Motor neuron (in vitro differentiated cells): ENCODE measurements around the gene YWHAB. TPM values are rescaled to one million over a fixed set of nuclear protein-coding genes. Genes with fewer than 3 reads are reported as not detected.

Experiments
- ATAC-seq, 8 experiments: fragments of 200-7000 bp; cut with Tn5 transposase; replicated peaks in 6 of 8; 2 replicates each; pipeline ENCODE4 v1.8.0; 2021; ENCODE audit warnings: mild to moderate bottlenecking in 8 of 8, moderate library complexity in 8 of 8
- H3K27ac ChIP-seq, 2 donors: fragments of 250-450 bp; sonication (Bioruptor Pico); 2 replicates each; pipeline ENCODE4 v1.9.0; 2021; ENCODE audit warnings: antibody characterized with exemption in 2 of 2, mild to moderate bottlenecking in 2 of 2, moderate library complexity in 1 of 2
- H3K4me1 ChIP-seq, 2 donors: fragments of 250-450 bp; sonication (Bioruptor Pico); replicated peaks in 1 of 2; 2 replicates each; pipeline ENCODE4 v1.6.1; 2021; ENCODE audit warnings: antibody characterized with exemption in 2 of 2, mild to moderate bottlenecking in 2 of 2, moderate library complexity in 1 of 2
- H3K4me3 ChIP-seq, 5 donors: fragments of 250-450 bp; sonication (Bioruptor Pico); 2 replicates each; pipeline ENCODE4 v1.9.0; 2021; ENCODE audit warnings: antibody characterized with exemption in 5 of 5, mild to moderate bottlenecking in 5 of 5, moderate library complexity in 4 of 5
- WGBS, 10 experiments: fragments of 450-650 bp; shearing (Covaris generic); methylation state at CpG; one replicate each; pipeline ENCODE4 v1.0.0; 2022; 5-methylcytosine and 5-hydroxymethylcytosine counted together
- in situ Hi-C, 9 experiments: fragments of 400-800 bp; cut with MboI; loops; one replicate each; pipeline ENCODE4 v1.15.0; 2021; ENCODE audit warnings: low sequenced_read_pairs in 9 of 9, low pct_unique_long_range_greater_than_20kb in 2 of 9; ENCODE audit not compliant: unreplicated experiment in 9 of 9
- total RNA-seq, 8 experiments: library from RNA; unstranded; fragments of 300-600 nt; gene quantifications; 2 replicates each; pipeline versions ENCODE4 v1.2.3 to v1.2.4, GENCODE V29; 2022

YWHAB gene
- total RNA-seq, 8 experiments from 2014 or later: 95.7 to 193 (median 114) TPM

DNA sequence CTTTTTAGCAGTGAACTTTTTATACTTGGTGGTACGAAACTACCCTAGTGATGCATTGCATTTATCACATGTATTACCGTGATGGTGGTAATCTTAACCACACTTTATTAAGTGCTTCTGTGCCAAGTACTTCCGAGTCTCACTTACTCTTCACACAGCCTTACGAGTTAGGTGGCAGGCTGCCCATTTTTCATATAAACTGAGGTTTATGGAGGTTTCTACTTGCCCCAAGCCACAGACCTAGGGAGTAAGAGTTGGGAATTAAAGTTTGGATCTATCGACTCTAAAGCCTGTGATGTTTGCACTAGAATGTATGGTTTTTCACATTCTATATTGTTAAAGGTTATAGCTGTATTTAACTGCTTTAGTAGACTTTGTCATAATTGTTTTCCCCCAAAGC lies 18.9 kb downstream of the YWHAB start:
- in situ Hi-C loops: no loop called here
- no peak overlapping the region for H3K27ac ChIP-seq
- no peaks in the 10 kb centered on the region for H3K4me1 ChIP-seq
- H3K4me3 ChIP-seq: no peak overlapping the region
- no peak for ATAC-seq
- WGBS, 10 experiments: 60 to 100% (median 89%) methylated on average over 1 to 5 of the region's 5 CpGs; no CpG with 5 or more reads in 1 of the 10 experiments

DNA sequence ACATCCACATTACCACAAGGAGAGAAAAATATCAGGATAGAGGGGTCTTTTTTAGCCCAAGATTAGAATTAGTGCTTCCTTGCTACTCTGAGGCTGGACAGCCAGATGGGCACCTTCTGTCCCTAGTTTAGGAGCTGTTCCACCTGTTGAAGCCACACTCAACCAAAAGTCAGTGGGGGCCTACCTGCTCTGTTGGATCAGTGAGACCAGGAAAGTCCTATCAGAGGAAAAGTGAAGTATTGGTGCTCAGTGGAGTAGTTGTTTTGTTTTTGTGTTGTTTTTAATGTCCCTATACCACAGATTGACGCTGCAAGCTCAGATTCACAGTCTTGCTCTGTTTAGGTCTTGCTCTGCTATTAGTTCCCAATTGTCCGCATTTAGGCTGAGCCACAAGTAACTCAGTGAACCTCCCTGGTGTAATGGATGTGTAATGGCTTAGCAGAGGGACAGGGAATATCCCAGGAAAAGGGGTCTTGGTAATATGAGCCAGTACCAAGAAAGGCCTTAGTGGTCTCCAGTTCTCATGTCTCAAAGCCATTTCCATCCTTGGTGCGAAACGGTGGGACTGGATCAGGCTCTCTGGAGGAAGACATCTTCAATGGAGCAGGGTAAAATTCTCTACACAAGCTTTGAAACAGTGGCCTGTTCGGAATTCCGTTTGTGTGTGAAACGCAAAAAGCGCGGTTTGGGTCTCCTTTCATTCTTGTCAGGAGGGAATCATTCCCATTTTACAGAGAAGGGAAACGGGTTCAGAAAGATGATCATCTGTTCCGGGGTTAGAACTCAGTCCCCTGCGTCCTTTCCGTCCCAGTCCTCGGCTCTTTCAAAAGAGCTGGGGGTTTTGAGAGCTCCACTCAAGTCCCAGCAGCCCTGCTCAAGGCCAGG lies 23.7 kb downstream of the YWHAB start:
- in situ Hi-C loops: no loop called here
- H3K4me3 ChIP-seq: peak overlapping the region; percentile 44 to 52 (median 49)
- H3K4me1 ChIP-seq: peaks cover 3 to 4% of the 10 kb centered on the region in 2 donors
- peak in 3 of 8 experiments; percentile 2 to 6 (median 2) for ATAC-seq
- H3K27ac ChIP-seq: no peak overlapping the region
- 27 to 100% (median 60%) methylated on average over 1 to 14 of the region's 14 CpGs; no CpG with 5 or more reads in 2 of the 10 experiments for WGBS, 10 experiments

DNA sequence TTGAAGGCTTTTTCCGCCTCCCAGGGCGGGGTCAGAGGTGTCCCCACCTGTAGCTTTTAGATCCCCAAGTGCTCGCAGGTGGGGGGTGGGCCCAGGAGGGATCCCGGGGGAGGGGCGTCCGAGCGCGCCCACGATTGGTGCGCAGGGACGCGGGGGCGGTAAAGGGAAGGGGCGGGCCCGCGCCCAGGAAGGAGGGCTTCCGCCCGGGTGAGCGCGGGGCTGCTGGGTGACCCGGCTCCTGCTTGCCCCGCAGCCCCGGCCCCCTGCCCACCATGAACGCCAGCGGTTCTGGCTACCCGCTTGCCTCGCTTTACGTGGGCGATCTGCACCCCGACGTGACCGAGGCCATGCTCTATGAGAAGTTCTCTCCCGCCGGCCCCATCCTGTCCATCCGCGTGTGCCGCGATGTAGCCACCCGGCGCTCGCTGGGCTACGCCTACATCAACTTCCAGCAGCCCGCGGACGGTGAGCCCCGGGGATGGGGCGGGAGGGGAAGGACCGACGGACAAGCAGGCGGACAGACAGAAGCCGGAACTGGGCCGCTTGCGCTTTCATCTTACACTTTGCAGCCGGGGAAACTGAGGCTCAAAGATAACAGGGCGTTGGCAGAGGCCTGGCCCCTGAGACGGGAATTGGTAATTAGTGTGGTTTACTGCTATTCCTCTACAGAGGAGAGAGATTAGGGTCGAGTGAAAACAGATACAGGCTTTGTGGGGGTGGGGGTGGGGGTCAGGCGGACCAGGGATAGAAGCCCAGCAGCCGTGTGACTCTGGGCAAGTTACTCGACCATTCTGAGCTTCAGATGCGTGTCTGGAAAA lies 24.6 kb downstream of the YWHAB start, which contains the start of gene PABPC1L:
Gene PABPC1L, plus strand, starts transcription at position 189 of the 818 bp plus-strand sequence. Its CDS starts 84 bp downstream, at position 273.
- WGBS, 10 experiments: 0% methylated on average over 2 to 7 of the region's 61 CpGs; no CpG with 5 or more reads in 7 of the 10 experiments
- peaks cover 3 to 4% of the 10 kb centered on the region in 2 donors for H3K4me1 ChIP-seq
- ATAC-seq: peak; percentile 88 to 95 (median 90)
- H3K27ac ChIP-seq: no peak within 1 kb of the TSS
- H3K4me3 ChIP-seq: peak within 1 kb of the TSS; percentile 44 to 52 (median 49)
- in situ Hi-C loops: no loop called here

DNA sequence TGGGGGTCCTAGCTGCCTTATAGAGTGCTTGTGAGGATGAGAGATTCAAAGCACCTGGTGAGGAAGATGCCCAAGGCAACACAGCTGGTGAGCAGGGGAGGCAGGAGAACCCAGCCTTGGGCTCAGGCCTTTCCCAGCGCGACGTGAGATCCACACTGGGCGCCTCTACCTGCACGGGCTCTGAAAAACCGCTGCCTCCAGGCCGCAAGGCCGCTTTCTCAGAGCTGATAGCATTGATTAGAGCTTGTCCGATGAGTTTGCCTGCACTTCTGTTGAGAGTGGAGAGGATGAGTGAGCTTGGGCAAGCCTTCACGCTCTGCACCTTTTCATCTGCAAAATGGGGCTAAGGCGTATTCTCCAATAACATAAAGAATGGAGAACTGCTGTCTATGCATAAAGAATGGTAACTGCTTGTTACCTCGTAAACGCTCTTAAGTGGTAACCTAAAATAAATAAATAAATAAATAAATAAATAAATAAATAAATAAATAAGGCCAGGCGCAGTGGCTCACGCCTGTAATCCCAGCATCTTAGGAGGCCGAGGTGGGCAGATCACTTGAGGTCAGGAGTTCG lies 25.3 kb downstream of the YWHAB start:
- Histone ChIP-seq H3K27ac (no peak overlapping the region), H3K4me1 (peaks cover 3 to 4% of the 10 kb centered on the region in 2 donors), H3K4me3 (peak overlapping the region; percentile 44 to 52 (median 49))
- WGBS, 10 experiments: 71 to 100% (median 80%) methylated on average over 1 to 11 of the region's 17 CpGs; no CpG with 5 or more reads in 3 of the 10 experiments
- peak in 4 of 8 experiments; percentile 4 to 10 (median 6) for ATAC-seq
- in situ Hi-C loops: no loop called here

DNA sequence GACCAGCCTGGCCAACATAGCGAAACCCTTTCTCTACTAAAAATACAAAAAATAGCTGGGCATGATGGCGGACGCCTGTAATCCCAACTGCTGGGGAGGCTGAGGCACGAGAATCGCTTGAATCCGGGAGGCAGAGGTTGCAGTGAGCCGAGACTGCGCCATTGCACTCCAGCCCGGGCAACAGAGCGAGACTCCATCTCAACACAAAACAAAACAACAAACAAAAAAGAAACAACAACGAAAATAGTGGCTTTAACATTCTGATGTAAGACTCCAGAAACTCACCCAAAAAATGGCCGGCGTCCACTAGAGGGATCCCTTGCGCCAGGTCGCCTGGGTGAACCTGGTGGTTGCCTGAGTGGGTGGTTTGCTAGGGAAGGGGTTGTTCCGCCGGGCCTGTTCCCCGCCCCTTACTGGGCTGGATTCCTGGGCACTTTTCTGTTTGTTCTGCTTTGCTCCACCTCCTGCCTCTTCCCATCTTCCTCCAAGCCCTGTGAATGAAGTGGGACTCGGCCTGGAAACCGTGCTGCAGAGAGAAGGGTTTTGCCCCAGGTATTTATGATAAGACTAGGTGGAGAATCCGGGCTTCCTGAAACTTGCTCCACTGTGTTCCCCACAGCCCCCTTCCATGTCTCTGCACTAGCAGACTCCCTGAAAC lies 25.9 kb downstream of the YWHAB start:
- in situ Hi-C loops: no loop called here
- 20 to 82% (median 74%) methylated on average over 2 to 17 of the region's 21 CpGs; no CpG with 5 or more reads in 1 of the 10 experiments for WGBS, 10 experiments
- Histone ChIP-seq H3K4me1 (peaks cover 3 to 4% of the 10 kb centered on the region in 2 donors), H3K4me3 (no peak overlapping the region), H3K27ac (no peak overlapping the region)
- peak in 4 of 8 experiments; percentile 21 to 29 (median 25) for ATAC-seq

GRCh38 chr20:44912189-44912588 lies 26.7 kb downstream of the YWHAB start:
- ATAC-seq: no peak
- Histone ChIP-seq H3K4me3 (no peak overlapping the region), H3K27ac (no peak overlapping the region), H3K4me1 (peaks cover 3 to 4% of the 10 kb centered on the region in 2 donors)
- WGBS, 10 experiments: 93 to 100% (median 100%) methylated on average over 1 to 2 of the region's 2 CpGs; no CpG with 5 or more reads in 6 of the 10 experiments
- in situ Hi-C loops: no loop called here

DNA sequence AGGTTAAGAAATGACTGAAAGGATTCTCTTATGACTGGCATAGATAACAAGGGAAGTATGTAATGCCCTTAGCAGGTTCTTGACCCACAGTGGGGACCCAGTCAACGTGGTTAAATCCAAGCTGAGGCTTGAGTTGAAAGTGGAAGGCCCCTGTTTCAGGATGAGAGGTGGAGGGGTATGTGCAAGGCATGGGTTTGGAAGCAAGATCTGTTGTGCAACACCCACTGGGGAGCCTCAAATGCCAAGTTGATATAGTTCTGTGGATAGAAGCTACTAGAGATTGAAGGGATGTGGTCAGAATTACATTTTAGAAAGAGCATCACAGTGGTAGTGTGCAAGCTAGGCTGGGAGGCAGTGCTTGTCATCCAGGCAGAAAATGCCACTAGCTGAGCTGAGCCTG lies 29.4 kb downstream of the YWHAB start:
- no peak overlapping the region for H3K4me3 ChIP-seq
- no peak overlapping the region for H3K27ac ChIP-seq
- peaks cover 3 to 4% of the 10 kb centered on the region in 2 donors for H3K4me1 ChIP-seq
- in situ Hi-C loops: no loop called here
- ATAC-seq: no peak
- 67 to 100% (median 85%) methylated on average over 1 of the region's 1 CpG; no CpG with 5 or more reads in 4 of the 10 experiments for WGBS, 10 experiments

GRCh38 chr20:44916586-44916985 lies 31.1 kb downstream of the YWHAB start:
- Histone ChIP-seq H3K27ac (no peak overlapping the region), H3K4me1 (peaks cover 0 to 2% of the 10 kb centered on the region in 2 donors), H3K4me3 (no peak overlapping the region)
- no peak for ATAC-seq
- in situ Hi-C loops: no loop called here
- 80 to 100% (median 95%) methylated on average over 1 to 6 of the region's 12 CpGs; no CpG with 5 or more reads in 5 of the 10 experiments for WGBS, 10 experiments

GRCh38 chr20:44917399-44917798 lies 31.9 kb downstream of the YWHAB start:
- no peak overlapping the region for H3K4me3 ChIP-seq
- H3K27ac ChIP-seq: no peak overlapping the region
- no peaks in the 10 kb centered on the region for H3K4me1 ChIP-seq
- in situ Hi-C loops: no loop called here
- no peak for ATAC-seq
- 60 to 100% (median 100%) methylated on average over 1 to 2 of the region's 2 CpGs; no CpG with 5 or more reads in 2 of the 10 experiments for WGBS, 10 experiments

DNA sequence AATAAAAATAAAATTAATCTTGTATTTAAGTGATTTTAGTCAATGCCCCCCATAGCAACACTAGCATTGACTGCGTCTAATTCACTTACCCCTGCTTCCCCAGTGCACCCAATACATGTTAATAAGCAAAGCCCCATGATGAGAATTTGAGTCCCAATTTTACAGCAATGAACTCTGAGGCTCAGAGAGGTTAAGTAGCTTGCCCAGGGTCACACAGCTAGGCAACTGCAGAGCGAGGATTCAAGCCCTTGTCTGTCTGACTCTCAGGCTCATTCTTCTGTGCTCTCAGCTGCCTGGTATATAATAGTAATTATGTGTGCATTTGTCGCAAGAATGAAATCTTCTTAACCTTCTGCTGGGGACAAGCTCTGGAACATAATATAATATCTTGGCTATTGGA lies 32.8 kb downstream of the YWHAB start:
- Histone ChIP-seq H3K4me1 (no peaks in the 10 kb centered on the region), H3K27ac (no peak overlapping the region), H3K4me3 (no peak overlapping the region)
- WGBS, 10 experiments: 90 to 100% (median 100%) methylated on average over 1 to 3 of the region's 3 CpGs; no CpG with 5 or more reads in 4 of the 10 experiments
- ATAC-seq: no peak
- in situ Hi-C loops: no loop called here

GRCh38 chr20:44918761-44919160 lies 33.3 kb downstream of the YWHAB start:
- H3K27ac ChIP-seq: no peak overlapping the region
- H3K4me1 ChIP-seq: no peaks in the 10 kb centered on the region
- no peak for ATAC-seq
- H3K4me3 ChIP-seq: no peak overlapping the region
- in situ Hi-C loops: no loop called here
- WGBS, 10 experiments: 87 to 98% (median 95%) methylated on average over 4 to 7 of the region's 10 CpGs; no CpG with 5 or more reads in 6 of the 10 experiments

- H3K4me3 ChIP-seq: no peak overlapping the region
- H3K27ac ChIP-seq: no peak overlapping the region
- no peaks in the 10 kb centered on the region for H3K4me1 ChIP-seq
- 94 to 100% (median 99%) methylated on average over 7 to 13 of the region's 14 CpGs; no CpG with 5 or more reads in 5 of the 10 experiments for WGBS, 10 experiments
- no peak for ATAC-seq
- in situ Hi-C loops: no loop called here
Measured at GRCh38 chr20:44921447-44921846, 35.9 kb downstream of the YWHAB start.
